ENCODE measurements around the gene MAGEB4. TPM values are rescaled to one million over a fixed set of nuclear protein-coding genes. Genes with fewer than 3 reads are reported as not detected.

The MAGEB4 gene
- total and polyA plus RNA-seq, 12 donors, result not detected

GRCh38 chrX:30248854-30249253 lies 7.1 kb downstream of the MAGEB4 start:
- H3K27me3 ChIP-seq, result no peaks in the 10 kb centered on the region
- WGBS, 4 donors, result 71 to 85% (median 76%) methylated on average over 4 of the region's 4 CpGs
- no peaks in the 10 kb centered on the region for H3K4me1 ChIP-seq (replicated peaks in 1 of 2)
- H3K9me3 ChIP-seq (replicated peaks in 1 of 3), result no peaks in the 10 kb centered on the region
- intact Hi-C loops (cut with DNase I), result no loop called here
- no peak overlapping the region for H3K27ac ChIP-seq
- H3K36me3 ChIP-seq (replicated peaks in 1 of 2), result no peaks in the 10 kb centered on the region
- H3K4me3 ChIP-seq, result no peak overlapping the region
- TF ChIP-seq POLR2A (IDR thresholded peaks at IDR 0.05), result no peak
- no peak for TF ChIP-seq CTCF (IDR thresholded peaks at IDR 0.05)
- no peak for DNase-seq

- WGBS, 4 donors, result 71 to 83% (median 78%) methylated on average over 1 of the region's 1 CpG; no CpG with 5 or more reads in 1 of the 4 donors
- Histone ChIP-seq H3K36me3 (replicated peaks in 1 of 2) (no peaks in the 10 kb centered on the region), H3K27ac (no peak overlapping the region), H3K27me3 (no peaks in the 10 kb centered on the region), H3K4me1 (replicated peaks in 1 of 2) (no peaks in the 10 kb centered on the region), H3K9me3 (replicated peaks in 1 of 3) (no peaks in the 10 kb centered on the region), H3K4me3 (no peak overlapping the region)
- TF ChIP-seq CTCF (IDR thresholded peaks at IDR 0.05) (no peak), POLR2A (IDR thresholded peaks at IDR 0.05) (no peak)
- intact Hi-C loops (cut with DNase I), result no loop called here
- DNase-seq, result no peak
These were observed 11.5 kb downstream of the MAGEB4 start for GRCh38 chrX:30253257-30253656.

DNA sequence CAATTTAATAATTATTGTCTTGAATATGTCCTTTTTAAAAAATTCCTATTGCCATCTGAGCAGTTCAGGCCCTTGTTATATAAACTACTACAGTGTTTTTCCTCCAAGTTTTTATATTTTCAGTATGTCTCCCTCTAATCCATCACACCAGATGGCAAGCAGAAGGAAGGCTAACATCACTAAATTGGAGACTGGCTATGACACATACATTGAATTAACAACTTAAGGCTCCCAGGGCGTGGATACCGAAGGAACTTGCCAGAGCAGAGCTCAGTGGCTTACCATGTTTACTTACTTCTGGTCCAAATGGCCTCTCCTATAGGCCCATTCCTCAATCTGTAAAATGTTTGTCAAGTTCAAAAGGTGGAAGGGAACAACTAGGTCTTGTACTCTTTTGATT lies 18.1 kb downstream of the MAGEB4 start:
- Histone ChIP-seq H3K4me3 (no peak overlapping the region), H3K36me3 (replicated peaks in 1 of 2) (no peaks in the 10 kb centered on the region), H3K27me3 (peaks cover 6% of the 10 kb centered on the region), H3K27ac (no peak overlapping the region), H3K4me1 (replicated peaks in 1 of 2) (no peaks in the 10 kb centered on the region), H3K9me3 (replicated peaks in 1 of 3) (no peaks in the 10 kb centered on the region)
- DNase-seq, result no peak
- WGBS, 4 donors, result 67 to 88% (median 74%) methylated on average over 2 of the region's 2 CpGs
- intact Hi-C loops (cut with DNase I), result no loop called here
- TF ChIP-seq CTCF (IDR thresholded peaks at IDR 0.05), result no peak

GRCh38 chrX:30261012-30261411 lies 19.2 kb downstream of the MAGEB4 start:
- TF ChIP-seq CTCF (IDR thresholded peaks at IDR 0.05) (no peak), POLR2A (IDR thresholded peaks at IDR 0.05) (no peak)
- Histone ChIP-seq H3K4me1 (replicated peaks in 1 of 2) (no peaks in the 10 kb centered on the region), H3K27ac (no peak overlapping the region), H3K4me3 (no peak overlapping the region), H3K36me3 (replicated peaks in 1 of 2) (no peaks in the 10 kb centered on the region), H3K9me3 (replicated peaks in 1 of 3) (no peaks in the 10 kb centered on the region), H3K27me3 (peaks cover 9% of the 10 kb centered on the region)
- no peak for DNase-seq
- intact Hi-C loops (cut with DNase I), result no loop called here
